ENCODE data around the gene CAB39. TPM values are rescaled to one million over a fixed set of nuclear protein-coding genes. Genes with fewer than 3 reads are reported as not detected.

CAB39 gene
- total and polyA plus RNA-seq, 2 experiments from 2014 or later: 18.7 to 67.5 TPM

GRCh38 chr2:230722207-230722885 is 9.7 kb downstream of the CAB39 start:
- Histone ChIP-seq H3K27me3 (ENCODE audit: insufficient read depth) (no peaks in the 10 kb centered on the region), H3K79me2 (replicated peaks; ENCODE audit: insufficient read depth) (peaks cover 94% of the 10 kb centered on the region), H3K4me3 (peak overlapping the region; percentile 17), H2AFZ (no peak overlapping the region), H4K20me1 (replicated peaks; ENCODE audit: insufficient read depth) (no peaks in the 10 kb centered on the region), H3K36me3 (ENCODE audit: insufficient read depth) (no peaks in the 10 kb centered on the region), H3K4me2 (peak overlapping the region; percentile 66; the same call in 1 of the 2 replicates), H3K9me2 (ENCODE audit: insufficient read depth) (no peaks in the 10 kb centered on the region), H3F3A (replicated peaks; ENCODE audit: low read depth) (no peaks in the 10 kb centered on the region), H3K4me1 (ENCODE audit: insufficient read depth) (peaks cover 73% of the 10 kb centered on the region), H3K27ac (ENCODE audit: low read depth) (peak overlapping the region; percentile 94)
- peaks cover 24% of the 10 kb centered on the region; the same call in 2 of the 3 replicates for H3K36me3 Mint-ChIP-seq (ENCODE audit: low read depth)
- H3K27ac Mint-ChIP-seq: peak overlapping the region; percentile 97
- H3K9me3 Mint-ChIP-seq: no peaks in the 10 kb centered on the region
- peaks cover 3% of the 10 kb centered on the region for H3K27me3 Mint-ChIP-seq (ENCODE audit: insufficient read depth, low read depth, poor library complexity)
- H3K4me1 Mint-ChIP-seq: peaks cover 70% of the 10 kb centered on the region
- DNase-seq (ENCODE audit: low spot score) (no peak), ATAC-seq (no peak)
- TF ChIP-seq REST (IDR thresholded peaks at IDR 0.05; ENCODE audit: unreplicated experiment): no peak
- TF ChIP-seq ZNF331 (CRISPR knock-in tag; IDR thresholded peaks at IDR 0.05; ENCODE audit: low read depth): no peak
- peak overlapping the region; percentile 56; the same call in 1 of the 3 replicates for H3K4me3 Mint-ChIP-seq

DNA sequence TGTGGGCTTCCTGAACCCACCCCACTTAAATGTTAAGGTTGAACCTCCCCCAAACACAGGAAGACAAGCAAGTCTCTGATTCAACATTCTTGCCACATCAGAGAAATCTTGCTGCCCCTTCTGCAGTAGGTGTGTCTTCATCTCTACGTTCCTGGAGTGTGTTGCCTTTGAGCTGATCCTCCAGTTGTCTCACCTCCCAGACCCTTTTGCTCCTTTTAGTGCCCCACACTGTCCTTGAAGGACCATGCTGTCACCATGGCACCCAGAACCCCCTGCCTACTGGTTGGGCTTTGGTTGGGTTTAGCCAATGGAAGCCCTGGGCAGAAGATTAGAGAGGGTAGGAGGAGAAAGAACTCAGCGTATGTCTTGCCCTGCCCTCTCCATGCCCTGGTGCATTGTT is 10.7 kb downstream of the CAB39 start:
- Mint-ChIP-seq H3K4me3 (no peak overlapping the region), H3K27me3 (ENCODE audit: insufficient read depth, low read depth, poor library complexity) (peaks cover 3% of the 10 kb centered on the region), H3K9me3 (no peaks in the 10 kb centered on the region), H3K4me1 (peaks cover 60% of the 10 kb centered on the region), H3K36me3 (ENCODE audit: low read depth) (peaks cover 24% of the 10 kb centered on the region; the same call in 2 of the 3 replicates), H3K27ac (0 out of 2 replicates have a peak overlapping the region, but pooled peaks have one; percentile 68)
- H4K20me1 ChIP-seq (replicated peaks; ENCODE audit: insufficient read depth): no peaks in the 10 kb centered on the region
- H3K4me2 ChIP-seq: peak overlapping the region; percentile 35; the same call in 1 of the 2 replicates
- H3K79me2 ChIP-seq (replicated peaks; ENCODE audit: insufficient read depth): peaks cover 94% of the 10 kb centered on the region
- H3K27ac ChIP-seq (ENCODE audit: low read depth): 0 out of 2 replicates have a peak overlapping the region, but pooled peaks have one; percentile 24
- ATAC-seq (peak; percentile 45), DNase-seq (ENCODE audit: low spot score) (no peak)
- peaks cover 63% of the 10 kb centered on the region for H3K4me1 ChIP-seq (ENCODE audit: insufficient read depth)
- H3K4me3 ChIP-seq: no peak overlapping the region
- H3K9me2 ChIP-seq (ENCODE audit: insufficient read depth): no peaks in the 10 kb centered on the region
- H3K27me3 ChIP-seq (ENCODE audit: insufficient read depth): no peaks in the 10 kb centered on the region
- H3K36me3 ChIP-seq (ENCODE audit: insufficient read depth): no peaks in the 10 kb centered on the region
- H2AFZ ChIP-seq: no peak overlapping the region
- no peaks in the 10 kb centered on the region for H3F3A ChIP-seq (replicated peaks; ENCODE audit: low read depth)
- TF ChIP-seq NANOG (IDR thresholded peaks at IDR 0.05; ENCODE audit: borderline replicate concordance): no peak
- TF ChIP-seq CREB1 (CRISPR knock-in tag; IDR thresholded peaks at IDR 0.05; ENCODE audit: low read depth): no peak
- TF ChIP-seq, protein P1, sequence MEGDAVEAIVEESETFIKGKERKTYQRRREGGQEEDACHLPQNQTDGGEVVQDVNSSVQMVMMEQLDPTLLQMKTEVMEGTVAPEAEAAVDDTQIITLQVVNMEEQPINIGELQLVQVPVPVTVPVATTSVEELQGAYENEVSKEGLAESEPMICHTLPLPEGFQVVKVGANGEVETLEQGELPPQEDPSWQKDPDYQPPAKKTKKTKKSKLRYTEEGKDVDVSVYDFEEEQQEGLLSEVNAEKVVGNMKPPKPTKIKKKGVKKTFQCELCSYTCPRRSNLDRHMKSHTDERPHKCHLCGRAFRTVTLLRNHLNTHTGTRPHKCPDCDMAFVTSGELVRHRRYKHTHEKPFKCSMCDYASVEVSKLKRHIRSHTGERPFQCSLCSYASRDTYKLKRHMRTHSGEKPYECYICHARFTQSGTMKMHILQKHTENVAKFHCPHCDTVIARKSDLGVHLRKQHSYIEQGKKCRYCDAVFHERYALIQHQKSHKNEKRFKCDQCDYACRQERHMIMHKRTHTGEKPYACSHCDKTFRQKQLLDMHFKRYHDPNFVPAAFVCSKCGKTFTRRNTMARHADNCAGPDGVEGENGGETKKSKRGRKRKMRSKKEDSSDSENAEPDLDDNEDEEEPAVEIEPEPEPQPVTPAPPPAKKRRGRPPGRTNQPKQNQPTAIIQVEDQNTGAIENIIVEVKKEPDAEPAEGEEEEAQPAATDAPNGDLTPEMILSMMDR (conservative IDR thresholded peaks at IDR 0.05; ENCODE audit: low read depth in 2 of 2): no peak
- TF ChIP-seq ZNF114 (CRISPR knock-in tag; IDR thresholded peaks at IDR 0.05): no peak
- TF ChIP-seq, protein P2, sequence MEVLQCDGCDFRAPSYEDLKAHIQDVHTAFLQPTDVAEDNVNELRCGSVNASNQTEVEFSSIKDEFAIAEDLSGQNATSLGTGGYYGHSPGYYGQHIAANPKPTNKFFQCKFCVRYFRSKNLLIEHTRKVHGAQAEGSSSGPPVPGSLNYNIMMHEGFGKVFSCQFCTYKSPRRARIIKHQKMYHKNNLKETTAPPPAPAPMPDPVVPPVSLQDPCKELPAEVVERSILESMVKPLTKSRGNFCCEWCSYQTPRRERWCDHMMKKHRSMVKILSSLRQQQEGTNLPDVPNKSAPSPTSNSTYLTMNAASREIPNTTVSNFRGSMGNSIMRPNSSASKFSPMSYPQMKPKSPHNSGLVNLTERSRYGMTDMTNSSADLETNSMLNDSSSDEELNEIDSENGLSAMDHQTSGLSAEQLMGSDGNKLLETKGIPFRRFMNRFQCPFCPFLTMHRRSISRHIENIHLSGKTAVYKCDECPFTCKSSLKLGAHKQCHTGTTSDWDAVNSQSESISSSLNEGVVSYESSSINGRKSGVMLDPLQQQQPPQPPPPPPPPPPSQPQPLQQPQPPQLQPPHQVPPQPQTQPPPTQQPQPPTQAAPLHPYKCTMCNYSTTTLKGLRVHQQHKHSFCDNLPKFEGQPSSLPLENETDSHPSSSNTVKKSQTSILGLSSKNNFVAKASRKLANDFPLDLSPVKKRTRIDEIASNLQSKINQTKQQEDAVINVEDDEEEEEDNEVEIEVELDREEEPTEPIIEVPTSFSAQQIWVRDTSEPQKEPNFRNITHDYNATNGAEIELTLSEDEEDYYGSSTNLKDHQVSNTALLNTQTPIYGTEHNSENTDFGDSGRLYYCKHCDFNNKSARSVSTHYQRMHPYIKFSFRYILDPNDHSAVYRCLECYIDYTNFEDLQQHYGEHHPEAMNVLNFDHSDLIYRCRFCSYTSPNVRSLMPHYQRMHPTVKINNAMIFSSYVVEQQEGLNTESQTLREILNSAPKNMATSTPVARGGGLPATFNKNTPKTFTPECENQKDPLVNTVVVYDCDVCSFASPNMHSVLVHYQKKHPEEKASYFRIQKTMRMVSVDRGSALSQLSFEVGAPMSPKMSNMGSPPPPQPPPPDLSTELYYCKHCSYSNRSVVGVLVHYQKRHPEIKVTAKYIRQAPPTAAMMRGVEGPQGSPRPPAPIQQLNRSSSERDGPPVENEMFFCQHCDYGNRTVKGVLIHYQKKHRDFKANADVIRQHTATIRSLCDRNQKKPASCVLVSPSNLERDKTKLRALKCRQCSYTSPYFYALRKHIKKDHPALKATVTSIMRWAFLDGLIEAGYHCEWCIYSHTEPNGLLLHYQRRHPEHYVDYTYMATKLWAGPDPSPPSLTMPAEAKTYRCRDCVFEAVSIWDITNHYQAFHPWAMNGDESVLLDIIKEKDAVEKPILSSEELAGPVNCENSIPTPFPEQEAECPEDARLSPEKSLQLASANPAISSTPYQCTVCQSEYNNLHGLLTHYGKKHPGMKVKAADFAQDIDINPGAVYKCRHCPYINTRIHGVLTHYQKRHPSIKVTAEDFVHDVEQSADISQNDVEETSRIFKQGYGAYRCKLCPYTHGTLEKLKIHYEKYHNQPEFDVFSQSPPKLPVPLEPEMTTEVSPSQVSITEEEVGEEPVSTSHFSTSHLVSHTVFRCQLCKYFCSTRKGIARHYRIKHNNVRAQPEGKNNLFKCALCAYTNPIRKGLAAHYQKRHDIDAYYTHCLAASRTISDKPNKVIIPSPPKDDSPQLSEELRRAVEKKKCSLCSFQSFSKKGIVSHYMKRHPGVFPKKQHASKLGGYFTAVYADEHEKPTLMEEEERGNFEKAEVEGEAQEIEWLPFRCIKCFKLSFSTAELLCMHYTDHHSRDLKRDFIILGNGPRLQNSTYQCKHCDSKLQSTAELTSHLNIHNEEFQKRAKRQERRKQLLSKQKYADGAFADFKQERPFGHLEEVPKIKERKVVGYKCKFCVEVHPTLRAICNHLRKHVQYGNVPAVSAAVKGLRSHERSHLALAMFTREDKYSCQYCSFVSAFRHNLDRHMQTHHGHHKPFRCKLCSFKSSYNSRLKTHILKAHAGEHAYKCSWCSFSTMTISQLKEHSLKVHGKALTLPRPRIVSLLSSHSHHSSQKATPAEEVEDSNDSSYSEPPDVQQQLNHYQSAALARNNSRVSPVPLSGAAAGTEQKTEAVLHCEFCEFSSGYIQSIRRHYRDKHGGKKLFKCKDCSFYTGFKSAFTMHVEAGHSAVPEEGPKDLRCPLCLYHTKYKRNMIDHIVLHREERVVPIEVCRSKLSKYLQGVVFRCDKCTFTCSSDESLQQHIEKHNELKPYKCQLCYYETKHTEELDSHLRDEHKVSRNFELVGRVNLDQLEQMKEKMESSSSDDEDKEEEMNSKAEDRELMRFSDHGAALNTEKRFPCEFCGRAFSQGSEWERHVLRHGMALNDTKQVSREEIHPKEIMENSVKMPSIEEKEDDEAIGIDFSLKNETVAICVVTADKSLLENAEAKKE (CRISPR knock-in tag; IDR thresholded peaks at IDR 0.05): no peak
